ENCODE measurements around the gene COL4A2. TPM values are rescaled to one million over a fixed set of nuclear protein-coding genes. Genes with fewer than 3 reads are reported as not detected.

The COL4A2 gene
- total RNA-seq, 1 experiment from 2014 or later: 6.1 TPM

GRCh38 chr13:110347088-110347487, 40.0 kb downstream of the COL4A2 start:
- no peak for DNase-seq (ENCODE audit: low spot score)
- in situ Hi-C loops (cut with HindIII; ENCODE audit: low sequenced_read_pairs): no loop called here

GRCh38 chr13:110347535-110348308, 40.6 kb downstream of the COL4A2 start:
- in situ Hi-C loops (cut with HindIII; ENCODE audit: low sequenced_read_pairs): no loop called here
- DNase-seq (ENCODE audit: low spot score): no peak

- in situ Hi-C loops (cut with HindIII; ENCODE audit: low sequenced_read_pairs): no loop called here
- DNase-seq (ENCODE audit: low spot score): no peak
Observed at GRCh38 chr13:110348309-110349105, 41.4 kb downstream of the COL4A2 start.

- DNase-seq (ENCODE audit: low spot score): no peak
- in situ Hi-C loops (cut with HindIII; ENCODE audit: low sequenced_read_pairs): no loop called here
Observed at GRCh38 chr13:110349239-110349638, 42.2 kb downstream of the COL4A2 start.

GRCh38 chr13:110350049-110350448, 43.0 kb downstream of the COL4A2 start:
- in situ Hi-C loops (cut with HindIII; ENCODE audit: low sequenced_read_pairs): no loop called here
- DNase-seq (ENCODE audit: low spot score): no peak

- no peak for DNase-seq (ENCODE audit: low spot score)
- in situ Hi-C loops (cut with HindIII; ENCODE audit: low sequenced_read_pairs): no loop called here
Observed at GRCh38 chr13:110350509-110350908, 43.4 kb downstream of the COL4A2 start.

GRCh38 chr13:110351636-110352420, 44.7 kb downstream of the COL4A2 start:
- DNase-seq (ENCODE audit: low spot score): no peak
- in situ Hi-C loops (cut with HindIII; ENCODE audit: low sequenced_read_pairs): no loop called here

GRCh38 chr13:110352735-110353134, 45.7 kb downstream of the COL4A2 start:
- in situ Hi-C loops (cut with HindIII; ENCODE audit: low sequenced_read_pairs): no loop called here
- no peak for DNase-seq (ENCODE audit: low spot score)

GRCh38 chr13:110353339-110353977, 46.4 kb downstream of the COL4A2 start:
- in situ Hi-C loops (cut with HindIII; ENCODE audit: low sequenced_read_pairs): no loop called here
- no peak for DNase-seq (ENCODE audit: low spot score)

- in situ Hi-C loops (cut with HindIII; ENCODE audit: low sequenced_read_pairs): no loop called here
- DNase-seq (ENCODE audit: low spot score): no peak
Observed at GRCh38 chr13:110354123-110354627, 47.1 kb downstream of the COL4A2 start.

GRCh38 chr13:110354715-110355473, 47.8 kb downstream of the COL4A2 start:
- DNase-seq (ENCODE audit: low spot score): no peak
- in situ Hi-C loops (cut with HindIII; ENCODE audit: low sequenced_read_pairs): no loop called here

- in situ Hi-C loops (cut with HindIII; ENCODE audit: low sequenced_read_pairs): no loop called here
- no peak for DNase-seq (ENCODE audit: low spot score)
Observed at GRCh38 chr13:110356362-110356761, 49.3 kb downstream of the COL4A2 start.

- in situ Hi-C loops (cut with HindIII; ENCODE audit: low sequenced_read_pairs): no loop called here
- DNase-seq (ENCODE audit: low spot score): no peak
Observed at GRCh38 chr13:110358381-110358780, 51.3 kb downstream of the COL4A2 start.

GRCh38 chr13:110359840-110360301, 52.8 kb downstream of the COL4A2 start:
- in situ Hi-C loops (cut with HindIII; ENCODE audit: low sequenced_read_pairs): no loop called here
- DNase-seq (ENCODE audit: low spot score): no peak

- in situ Hi-C loops (cut with HindIII; ENCODE audit: low sequenced_read_pairs): no loop called here
Observed at GRCh38 chr13:110360598-110360997, 53.5 kb downstream of the COL4A2 start.

GRCh38 chr13:110361365-110361911, 54.4 kb downstream of the COL4A2 start:
- in situ Hi-C loops (cut with HindIII; ENCODE audit: low sequenced_read_pairs): no loop called here
- DNase-seq (ENCODE audit: low spot score): no peak

More at GRCh38 chr13:110360598-110360997, 53.5 kb downstream of the COL4A2 start:
- DNase-seq (ENCODE audit: low spot score): no peak

GRCh38 chr13:110363010-110363409, 55.9 kb downstream of the COL4A2 start:
- in situ Hi-C loops (cut with HindIII; ENCODE audit: low sequenced_read_pairs): no loop called here
- no peak for DNase-seq (ENCODE audit: low spot score)

- no peak for DNase-seq (ENCODE audit: low spot score)
- in situ Hi-C loops (cut with HindIII; ENCODE audit: low sequenced_read_pairs): no loop called here
Observed at GRCh38 chr13:110364081-110364480, 57.0 kb downstream of the COL4A2 start.
